Common myeloid progenitor, CD34-positive (primary cell): Measurements from ENCODE around the gene FGF2.

ENCODE experiments used
- CTCF ChIA-PET: fragments of 350-600 bp; sonication (Branson Sonifier 250); formaldehyde crosslinking; loops from one replicate; lab custom pipeline; 2021; ENCODE audit warnings: antibody characterized with exemption; lab: Charles Lee
- POLR2A ChIA-PET: fragments of 350-600 bp; sonication (Branson Sonifier 250); formaldehyde crosslinking; loops from one replicate; lab custom pipeline; 2021; ENCODE audit warnings: antibody characterized with exemption; lab: Charles Lee
- DNase-seq, 3 donors: peaks; one replicate each; pipeline versions ENCODE4 v3.0.0 to v3.0.0-alpha.2; 2013
- H3K27ac ChIP-seq, 2 experiments: 1 replicate in 1 of 2; 2 replicates in 1 of 2; pipeline ENCODE4 v1.7.0; 2013; ENCODE audit warnings: inconsistent platforms in 2 of 2, low read length in 2 of 2, mild to moderate bottlenecking in 2 of 2, low read depth in 1 of 2, moderate library complexity in 1 of 2; ENCODE audit not compliant: severe bottlenecking in 2 of 2, insufficient read depth in 1 of 2, poor library complexity in 1 of 2
- H3K27me3 ChIP-seq, 5 experiments: replicated peaks in 2 of 5; 1 replicate in 3 of 5; 2 replicates in 2 of 5; pipeline versions ENCODE4 v1.6.1 to v1.7.0; 2013; ENCODE audit warnings: low read length in 4 of 5, mild to moderate bottlenecking in 2 of 5, moderate library complexity in 2 of 5, inconsistent platforms in 1 of 5; ENCODE audit not compliant: insufficient read depth in 5 of 5, control insufficient read depth in 4 of 5
- H3K36me3 ChIP-seq, 4 experiments: 1 replicate in 2 of 4; 2 replicates in 2 of 4; pipeline versions ENCODE4 v1.6.1 to v1.7.0; 2013; ENCODE audit warnings: low read length in 3 of 4, control low read depth in 1 of 4, mild to moderate bottlenecking in 1 of 4; ENCODE audit not compliant: control insufficient read depth in 4 of 4, insufficient read depth in 4 of 4
- H3K4me1 ChIP-seq, 4 experiments: 1 replicate in 3 of 4; 2 replicates in 1 of 4; pipeline versions ENCODE4 v1.6.1 to v1.7.1; 2013; ENCODE audit warnings: low read length in 3 of 4, mild to moderate bottlenecking in 3 of 4, control low read depth in 1 of 4, inconsistent platforms in 1 of 4, moderate library complexity in 1 of 4; ENCODE audit not compliant: control insufficient read depth in 4 of 4, insufficient read depth in 4 of 4; ENCODE audit errors: control extremely low read depth in 1 of 4
- H3K4me3 ChIP-seq, 7 experiments: 1 replicate in 4 of 7; 2 replicates in 3 of 7; pipeline versions ENCODE4 v1.5.1 to v1.7.0; 2013; ENCODE audit warnings: mild to moderate bottlenecking in 7 of 7, low read length in 6 of 7, moderate library complexity in 6 of 7, inconsistent platforms in 2 of 7, low read depth in 2 of 7, control low read depth in 1 of 7; ENCODE audit not compliant: insufficient read depth in 4 of 7, control insufficient read depth in 1 of 7; ENCODE audit errors: extremely low read depth in 1 of 7
- H3K9me3 ChIP-seq, 5 experiments: 1 replicate in 4 of 5; 2 replicates in 1 of 5; pipeline versions ENCODE4 v1.6.1 to v1.7.1; 2013; ENCODE audit warnings: low read length in 4 of 5, mild to moderate bottlenecking in 2 of 5, inconsistent platforms in 1 of 5, low read depth in 1 of 5, moderate library complexity in 1 of 5; ENCODE audit not compliant: control insufficient read depth in 4 of 5, insufficient read depth in 2 of 5; ENCODE audit errors: control extremely low read depth in 1 of 5
- WGBS: methylation state at CpG from one replicate; pipeline ENCODE4 v1.1.5; 2013; ENCODE audit not compliant: insufficient coverage; 5-methylcytosine and 5-hydroxymethylcytosine counted together

FGF2 gene

DNA sequence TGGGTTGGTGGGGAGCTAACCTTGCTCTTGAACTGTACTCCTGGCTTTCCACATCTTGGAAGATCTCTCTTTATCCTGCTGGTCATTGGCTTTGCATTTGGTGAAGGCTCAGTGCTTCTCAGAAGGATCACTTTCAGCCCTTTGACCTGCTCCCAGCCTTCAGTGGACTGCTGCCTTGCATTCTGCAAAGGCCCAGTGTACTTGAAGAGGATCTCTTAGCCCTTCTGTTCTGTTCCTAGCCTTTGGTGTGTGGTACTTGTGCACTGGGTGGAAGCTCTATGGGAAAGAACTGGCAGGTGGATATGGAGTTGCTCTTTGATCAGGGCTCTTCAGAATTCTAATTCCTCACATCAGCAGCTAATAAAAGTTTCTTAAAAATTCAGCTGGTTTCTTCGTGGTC is 46.5 kb downstream of the FGF2 start:
- Histone ChIP-seq H3K9me3 (peaks cover 0 to 2% (median 0%) of the 10 kb centered on the region in 5 experiments), H3K4me3 (no peak overlapping the region), H3K36me3 (no peaks in the 10 kb centered on the region), H3K27me3 (no peaks in the 10 kb centered on the region), H3K4me1 (no peaks in the 10 kb centered on the region), H3K27ac (no peak overlapping the region)
- POLR2A ChIA-PET = no interaction called here
- no CpG with 5 or more reads among the region's 1 CpG for WGBS
- DNase-seq = no peak
- CTCF ChIA-PET = interaction anchor here (1.0 to 1.1 kb wide), 2 partner anchors 10 to 19 kb away, joined by 3 read pairs; no protein-coding TSS in a partner anchor

DNA sequence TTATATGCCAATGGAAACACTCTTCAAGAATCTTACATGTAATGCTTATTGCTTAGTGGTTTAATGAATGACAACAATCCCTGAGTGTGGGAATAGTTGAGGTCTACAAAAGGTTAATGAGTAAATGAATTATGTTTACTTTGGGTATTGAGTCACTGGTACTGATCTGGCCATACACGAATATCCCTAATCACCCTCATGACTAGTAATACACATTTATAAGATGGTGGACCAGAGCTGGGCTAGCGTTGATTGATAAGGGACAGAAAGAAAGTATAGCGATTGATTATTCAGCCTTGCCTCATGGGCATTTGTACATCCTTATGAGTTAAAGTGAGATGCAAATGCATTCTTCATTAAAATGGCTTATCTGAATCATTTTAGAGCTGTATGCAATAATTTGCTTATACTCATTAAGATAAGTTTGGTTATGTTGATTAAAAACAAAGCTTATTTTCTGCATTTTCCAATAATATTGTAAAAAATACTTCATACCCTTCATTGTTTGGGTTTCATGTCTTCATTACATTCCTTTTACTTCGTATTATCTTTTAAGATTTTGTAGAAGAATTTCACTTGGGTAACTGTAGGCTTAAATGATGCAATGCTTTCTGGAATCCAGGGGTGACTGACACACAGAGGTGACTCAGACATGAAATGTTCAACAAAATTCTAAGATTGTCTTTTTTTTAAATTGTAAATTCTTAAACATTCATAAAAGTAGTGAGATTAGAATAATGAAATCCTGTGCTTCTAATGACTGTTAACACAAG is 47.4 kb downstream of the FGF2 start:
- Histone ChIP-seq H3K4me3 (no peak overlapping the region), H3K27ac (no peak overlapping the region), H3K4me1 (no peaks in the 10 kb centered on the region), H3K36me3 (no peaks in the 10 kb centered on the region), H3K27me3 (no peaks in the 10 kb centered on the region), H3K9me3 (peaks cover 0 to 2% (median 0%) of the 10 kb centered on the region in 5 experiments)
- CTCF ChIA-PET = interaction anchor here (1.0 to 1.1 kb wide), 2 partner anchors 11 to 20 kb away, joined by 3 read pairs; no protein-coding TSS in a partner anchor
- no peak for DNase-seq
- 100% methylated on average over 1 of the region's 4 CpGs for WGBS
- POLR2A ChIA-PET = no interaction called here

DNA sequence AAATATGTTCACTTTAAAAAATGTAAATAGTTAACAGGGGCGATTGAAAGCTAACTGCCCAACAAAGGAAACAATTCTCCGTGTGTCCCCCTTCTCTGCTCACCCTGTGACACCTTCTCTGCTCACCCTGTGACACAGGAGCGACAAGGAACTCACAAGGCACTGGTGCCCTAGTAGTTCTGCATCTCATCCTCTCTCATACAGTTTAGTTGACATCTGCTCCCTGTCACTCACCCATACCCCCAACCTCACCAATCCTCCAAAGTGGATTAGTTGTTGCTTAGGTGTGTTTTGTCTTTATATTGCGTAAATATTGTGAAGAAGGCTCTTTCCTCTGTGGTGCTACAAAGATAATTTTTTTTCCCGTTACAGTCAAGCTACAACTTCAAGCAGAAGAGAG is 49.3 kb downstream of the FGF2 start:
- 92% methylated on average over 5 of the region's 5 CpGs for WGBS
- Histone ChIP-seq H3K27ac (no peak overlapping the region), H3K9me3 (peaks cover 0 to 9% (median 2%) of the 10 kb centered on the region in 5 experiments), H3K36me3 (no peaks in the 10 kb centered on the region), H3K4me1 (no peaks in the 10 kb centered on the region), H3K4me3 (no peak overlapping the region), H3K27me3 (no peaks in the 10 kb centered on the region)
- CTCF ChIA-PET = no interaction called here
- no peak for DNase-seq
- POLR2A ChIA-PET = no interaction called here

- ChIA-PET POLR2A (no interaction called here), CTCF (no interaction called here)
- H3K27me3 ChIP-seq = no peaks in the 10 kb centered on the region
- H3K4me1 ChIP-seq = no peaks in the 10 kb centered on the region
- H3K4me3 ChIP-seq = no peak overlapping the region
- H3K27ac ChIP-seq = no peak overlapping the region
- H3K9me3 ChIP-seq = peaks cover 0 to 8% (median 4%) of the 10 kb centered on the region in 5 experiments
- 100% methylated on average over 1 of the region's 3 CpGs for WGBS
- no peak for DNase-seq
- no peaks in the 10 kb centered on the region for H3K36me3 ChIP-seq
Observed at GRCh38 chr4:122876456-122876855, 49.8 kb downstream of the FGF2 start.

DNA sequence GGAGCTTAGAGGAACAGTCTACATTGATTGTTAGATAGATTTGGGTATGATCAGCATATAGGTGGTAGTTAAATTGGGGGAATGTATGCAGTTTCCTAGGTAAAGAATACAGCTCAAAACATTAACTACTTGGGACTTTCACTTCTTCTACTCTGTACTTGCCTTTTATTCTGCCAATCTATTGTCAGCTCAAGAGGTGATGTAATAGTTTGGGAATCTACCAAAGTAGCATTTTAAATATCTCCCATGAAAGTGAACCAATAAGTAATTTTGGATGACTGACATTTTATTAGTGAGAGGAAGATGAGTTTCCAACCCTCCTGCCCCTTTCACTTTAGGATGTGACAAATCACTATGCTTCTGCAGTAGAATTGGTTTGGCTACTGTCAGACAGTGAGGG is 52.4 kb downstream of the FGF2 start:
- H3K36me3 ChIP-seq = no peaks in the 10 kb centered on the region
- no peak for DNase-seq
- no peaks in the 10 kb centered on the region for H3K4me1 ChIP-seq
- no peaks in the 10 kb centered on the region for H3K27me3 ChIP-seq
- H3K9me3 ChIP-seq = peaks cover 0 to 8% (median 4%) of the 10 kb centered on the region in 5 experiments
- no peak overlapping the region for H3K27ac ChIP-seq
- ChIA-PET CTCF (no interaction called here), POLR2A (no interaction called here)
- no peak overlapping the region for H3K4me3 ChIP-seq

DNA sequence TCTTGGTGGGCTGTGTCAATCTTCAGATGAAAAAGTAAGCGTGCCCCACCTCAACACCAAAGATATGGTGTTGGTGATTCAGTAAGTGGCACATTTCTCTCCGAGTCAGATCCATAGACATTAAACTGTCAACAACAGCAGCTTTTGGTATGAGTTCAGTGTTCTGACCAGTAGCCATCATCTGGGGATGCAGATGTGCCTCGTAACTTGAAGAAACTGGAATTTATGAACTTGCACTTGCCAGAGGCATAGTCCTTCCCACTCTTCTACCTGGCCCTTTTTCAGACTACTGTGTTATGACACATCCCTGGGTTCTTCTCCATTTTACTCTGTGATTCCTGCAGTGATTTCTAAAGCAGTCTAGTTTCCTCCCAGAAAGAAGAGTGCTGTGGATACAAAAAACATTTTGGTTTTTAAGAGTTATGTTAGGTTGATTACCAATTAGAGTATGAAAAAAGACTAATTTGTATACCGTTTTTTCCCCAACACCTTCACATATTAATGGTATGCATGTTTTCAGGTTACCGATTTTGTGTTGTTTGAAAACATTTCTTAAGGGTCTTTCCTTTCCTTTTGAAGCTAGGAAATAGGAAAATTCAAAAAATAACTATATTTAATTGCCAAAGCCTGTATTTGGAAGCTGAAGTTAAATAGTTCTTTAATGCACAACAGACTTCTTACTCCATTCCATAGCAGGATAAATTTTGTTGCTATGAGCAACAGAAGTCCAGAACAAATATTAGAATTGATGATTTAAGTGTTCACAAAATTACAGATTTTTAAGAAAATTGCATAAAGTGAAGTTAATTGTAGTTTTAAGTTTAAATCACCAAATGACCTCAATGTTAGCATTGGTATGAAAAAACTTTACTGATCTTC is 56.5 kb downstream of the FGF2 start:
- Histone ChIP-seq H3K4me3 (no peak overlapping the region), H3K4me1 (no peaks in the 10 kb centered on the region), H3K36me3 (no peaks in the 10 kb centered on the region), H3K27ac (no peak overlapping the region), H3K9me3 (peaks cover 0 to 8% (median 4%) of the 10 kb centered on the region in 5 experiments), H3K27me3 (no peaks in the 10 kb centered on the region)
- POLR2A ChIA-PET = no interaction called here
- no peak for DNase-seq
- CTCF ChIA-PET = no interaction called here
- WGBS = 100% methylated on average over 2 of the region's 5 CpGs

- H3K27me3 ChIP-seq = no peaks in the 10 kb centered on the region
- CTCF ChIA-PET = no interaction called here
- POLR2A ChIA-PET = no interaction called here
- H3K27ac ChIP-seq = no peak overlapping the region
- peaks cover 0 to 2% (median 0%) of the 10 kb centered on the region in 4 experiments for H3K36me3 ChIP-seq
- H3K4me1 ChIP-seq = no peaks in the 10 kb centered on the region
- H3K9me3 ChIP-seq = peaks cover 0 to 8% (median 4%) of the 10 kb centered on the region in 5 experiments
- WGBS = no CpG with 5 or more reads among the region's 1 CpG
- H3K4me3 ChIP-seq = no peak overlapping the region
- no peak for DNase-seq
Observed at GRCh38 chr4:122884499-122884898, 57.9 kb downstream of the FGF2 start.
